ENCODE measurements around the gene SLC25A2.

- TF ChIP-seq CTCF (IDR thresholded peaks at IDR 0.05): no peak
- no peak for TF ChIP-seq POLR2A (IDR thresholded peaks at IDR 0.05)
These were observed 15.4 kb upstream of the SLC25A2 start for GRCh38 chr5:141319202-141319601.
